ENCODE data around the gene PARD3B. TPM values are rescaled to one million over a fixed set of nuclear protein-coding genes. Genes with fewer than 3 reads are reported as not detected.

The PARD3B gene
- total and polyA plus RNA-seq, 2 of the 8 experiments (the other 6 are each of a cell fraction or from before 2014, with no cell fraction given): 1.2 to 5.7 TPM

DNA sequence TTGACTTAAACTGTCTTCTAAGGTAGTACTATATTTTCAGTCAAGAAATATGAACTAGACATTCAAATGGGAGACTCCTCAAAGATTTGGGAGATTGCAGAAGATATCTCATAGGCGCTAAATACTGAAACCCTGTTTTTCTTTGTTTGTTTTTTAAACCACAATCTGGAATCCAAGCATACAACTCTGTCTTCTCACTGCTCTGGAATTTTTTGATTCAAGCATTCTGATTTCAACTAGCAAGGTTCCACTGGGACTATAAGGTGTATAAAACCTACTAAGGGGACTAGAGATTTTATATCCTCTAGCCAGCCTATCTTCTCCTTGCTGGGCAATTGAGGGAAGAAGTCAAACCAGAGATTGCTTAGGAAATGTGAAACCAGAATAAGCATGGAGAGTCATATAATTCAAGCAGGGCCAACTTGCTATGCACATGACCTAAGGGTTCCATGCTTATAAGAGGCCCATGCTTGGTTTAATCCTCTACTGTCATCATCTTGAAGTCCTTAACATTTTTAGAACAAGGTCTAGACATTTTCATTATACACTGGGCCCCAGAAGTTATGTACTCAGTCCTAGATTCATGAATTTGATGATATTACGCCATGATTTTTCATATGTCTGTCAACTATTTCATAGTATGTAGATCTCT, 405.5 kb downstream of the PARD3B start:
- Histone ChIP-seq H3K4me1 (replicated peaks in 1 of 4; ENCODE audit: control insufficient read depth in 3 of 4, insufficient read depth in 4 of 4, low read length in 3 of 4) (no peaks in the 10 kb centered on the region), H3K9me3 (ENCODE audit: insufficient read depth in 2 of 2, low read depth in 1 of 2, low read length in 1 of 2) (no peaks in the 10 kb centered on the region), H3K27ac (ENCODE audit: low read depth, low read length) (no peak overlapping the region), H3K9ac (replicated peaks in 1 of 4; ENCODE audit: extremely low read depth in 1 of 4, low read depth in 3 of 4, low read length in 3 of 4) (no peak overlapping the region), H3K79me1 (ENCODE audit: low read depth, low read length) (no peaks in the 10 kb centered on the region), H3K18ac (ENCODE audit: extremely low read depth, low read length) (no peak overlapping the region), H2AFZ (ENCODE audit: low read length) (no peak overlapping the region), H3K23ac (ENCODE audit: insufficient read length) (no peak overlapping the region), H4K5ac (ENCODE audit: insufficient read length, low read depth, low read length) (no peak overlapping the region), H3K4me2 (ENCODE audit: insufficient read depth in 1 of 2, low read depth in 2 of 2, low read length in 2 of 2) (no peak overlapping the region), H3K79me2 (ENCODE audit: control insufficient read depth in 1 of 2, insufficient read depth in 2 of 2, low read length in 2 of 2) (no peaks in the 10 kb centered on the region), H2BK5ac (ENCODE audit: low read depth, low read length) (no peak overlapping the region), H3K27me3 (replicated peaks in 1 of 4; ENCODE audit: control insufficient read depth in 3 of 4, extremely low read depth in 1 of 4, insufficient read depth in 3 of 4, low read length in 3 of 4) (no peaks in the 10 kb centered on the region), H3K36me3 (ENCODE audit: control insufficient read depth in 2 of 4, insufficient read depth in 4 of 4, low read length in 3 of 4) (no peaks in the 10 kb centered on the region), H2BK12ac (ENCODE audit: low read depth, low read length) (no peak overlapping the region), H4K8ac (ENCODE audit: extremely low read depth, insufficient read depth, low read length) (no peak overlapping the region), H4K20me1 (replicated peaks in 1 of 2; ENCODE audit: control insufficient read depth in 1 of 2, insufficient read depth in 2 of 2, low read length in 2 of 2) (no peaks in the 10 kb centered on the region), H2BK15ac (ENCODE audit: low read length) (no peak overlapping the region), H4K91ac (replicated peaks; ENCODE audit: insufficient read length, low read length) (no peak overlapping the region), H3K14ac (ENCODE audit: insufficient read length) (no peak overlapping the region), H2BK20ac (ENCODE audit: low read length) (no peak overlapping the region), H3K4ac (replicated peaks; ENCODE audit: insufficient read length, low read depth, low read length) (no peak overlapping the region), H3K4me3 (ENCODE audit: extremely low read depth in 1 of 4, insufficient read depth in 2 of 4, low read depth in 3 of 4, low read length in 4 of 4) (no peak overlapping the region), H2AK5ac (ENCODE audit: low read depth, low read length) (no peak overlapping the region), H3K56ac (replicated peaks; ENCODE audit: insufficient read length, low read depth, low read length) (no peak overlapping the region), H2BK120ac (replicated peaks; ENCODE audit: low read depth, low read length) (no peak overlapping the region), H3K23me2 (ENCODE audit: low read depth, low read length) (no peaks in the 10 kb centered on the region)
- ChIA-PET POLR2A (ENCODE audit: partially characterized antibody) (no interaction called here), CTCF (ENCODE audit: partially characterized antibody) (no interaction called here)
- FAIRE-seq (no peak), DNase-seq (ENCODE audit: low read depth in 1 of 2, low spot score in 2 of 2) (no peak)
- 90% methylated on average over 2 of the region's 2 CpGs; no CpG with 5 or more reads in 1 of the 2 experiments for WGBS, 2 experiments (ENCODE audit: extremely low coverage in 1 of 2, insufficient coverage in 1 of 2, insufficient read length in 1 of 2, insufficient replicate concordance in 2 of 2, low coverage in 1 of 2, low lambda C conversion rate in 2 of 2, missing lambda C conversion rate in 1 of 2)
- no peak for TF ChIP-seq ASH2L (IDR thresholded peaks at IDR 0.05; ENCODE audit: low read length)
- TF ChIP-seq TBP (IDR thresholded peaks at IDR 0.05; ENCODE audit: low read depth, low read length): no peak
- TF ChIP-seq POLR2A (IDR thresholded peaks at IDR 0.05; ENCODE audit: control extremely low read depth in 1 of 2, low read depth in 2 of 2, low read length in 2 of 2): no peak
- TF ChIP-seq CHD1 (IDR thresholded peaks at IDR 0.05; ENCODE audit: low read depth, low read length): no peak
- TF ChIP-seq SP2 (IDR thresholded peaks at IDR 0.05; ENCODE audit: low read length): no peak
- TF ChIP-seq SIRT6 (IDR thresholded peaks at IDR 0.05; ENCODE audit: low read length): no peak
- no peak for TF ChIP-seq CHD2 (IDR thresholded peaks at IDR 0.05; ENCODE audit: low read length)
- TF ChIP-seq SP1 (IDR thresholded peaks at IDR 0.05; ENCODE audit: low read depth, low read length): no peak
- no peak for TF ChIP-seq SP4 (IDR thresholded peaks at IDR 0.05; ENCODE audit: low read length)
- TF ChIP-seq GTF2F1 (IDR thresholded peaks at IDR 0.05; ENCODE audit: borderline replicate concordance, low read depth, low read length): no peak
- TF ChIP-seq CEBPB (IDR thresholded peaks at IDR 0.05; ENCODE audit: low read depth, low read length): no peak
- TF ChIP-seq EP300 (IDR thresholded peaks at IDR 0.05; ENCODE audit: borderline replicate concordance in 1 of 2, low read depth in 2 of 2, low read length in 2 of 2): no peak
- no peak for TF ChIP-seq EZH2 (IDR thresholded peaks at IDR 0.05; ENCODE audit: low read depth, low read length, severe bottlenecking)
- TF ChIP-seq SRF (IDR thresholded peaks at IDR 0.05; ENCODE audit: low read depth, low read length): no peak
- TF ChIP-seq ZNF274 (IDR thresholded peaks at IDR 0.05; ENCODE audit: borderline replicate concordance, extremely low read depth, low read length): no peak
- no peak for TF ChIP-seq KDM4A (IDR thresholded peaks at IDR 0.05; ENCODE audit: low read depth, low read length, severe bottlenecking)

All from H1 (cell line).